Measurements from ENCODE around the gene CLNS1A.
A peak's percentile ranks its signal among the peaks of the same experiment; 100 is the strongest.
"Not testable (repeated sequence)": the region's sequence is repeated elsewhere in the genome, so short reads cannot be mapped to it uniquely, and the experiment has no call there.

CLNS1A gene

DNA sequence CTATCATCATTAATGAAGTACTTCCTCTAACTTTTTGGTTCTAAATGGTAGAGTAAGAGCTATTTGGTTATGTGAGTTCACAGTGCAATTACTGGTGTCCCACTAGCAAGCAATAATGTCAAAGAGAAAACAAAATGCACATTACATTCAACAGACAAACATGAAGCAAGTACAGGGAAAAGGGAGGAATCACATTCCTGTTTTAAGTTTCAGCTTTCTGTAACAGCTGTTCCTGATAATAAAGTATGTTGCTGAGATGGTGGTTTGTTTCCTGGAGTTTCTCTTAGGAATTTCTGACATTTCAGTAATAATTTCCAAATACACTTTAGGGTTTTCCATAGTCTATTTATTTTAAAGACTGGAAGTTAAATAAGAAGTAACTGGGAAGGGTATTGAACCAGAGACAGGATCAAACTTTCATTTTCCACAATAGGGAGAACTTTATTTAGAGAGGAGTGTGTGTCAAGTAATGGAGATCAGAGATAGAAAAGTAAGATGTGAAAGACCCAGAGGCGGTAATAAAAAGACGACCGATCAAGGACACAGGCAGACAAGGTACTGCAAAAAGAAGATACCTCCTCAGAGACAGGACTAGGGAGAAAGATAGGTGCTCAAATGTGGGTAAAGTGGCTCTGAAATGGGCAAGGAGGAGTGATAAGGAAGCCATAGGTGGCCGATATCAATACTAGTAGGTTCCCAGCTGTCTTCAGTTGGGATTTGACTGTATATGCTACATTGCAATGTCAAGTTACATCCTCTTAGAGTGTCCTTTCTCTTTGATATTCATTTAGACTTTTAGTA, 20.8 kb upstream of the CLNS1A start:
- H3K27me3 ChIP-seq (replicated peaks; ENCODE audit: control insufficient read depth, insufficient read depth, low read length, poor library complexity, severe bottlenecking), result no peaks in the 10 kb centered on the region
- no peaks in the 10 kb centered on the region for H3K36me3 ChIP-seq (ENCODE audit: control insufficient read depth, insufficient read depth, low read length)
- no peak overlapping the region for H3K27ac ChIP-seq (ENCODE audit: insufficient read depth, low read length, poor library complexity, severe bottlenecking)
- H3K4me1 ChIP-seq (ENCODE audit: control insufficient read depth, insufficient read depth, low read length, poor library complexity, severe bottlenecking), result no peaks in the 10 kb centered on the region
- H3K9me3 ChIP-seq (ENCODE audit: control insufficient read depth, low read length), result no peaks in the 10 kb centered on the region
- H3K4me3 ChIP-seq (ENCODE audit: insufficient read depth, low read depth, low read length, poor library complexity, severe bottlenecking), result no peak overlapping the region
- no peak for DNase-seq

DNA sequence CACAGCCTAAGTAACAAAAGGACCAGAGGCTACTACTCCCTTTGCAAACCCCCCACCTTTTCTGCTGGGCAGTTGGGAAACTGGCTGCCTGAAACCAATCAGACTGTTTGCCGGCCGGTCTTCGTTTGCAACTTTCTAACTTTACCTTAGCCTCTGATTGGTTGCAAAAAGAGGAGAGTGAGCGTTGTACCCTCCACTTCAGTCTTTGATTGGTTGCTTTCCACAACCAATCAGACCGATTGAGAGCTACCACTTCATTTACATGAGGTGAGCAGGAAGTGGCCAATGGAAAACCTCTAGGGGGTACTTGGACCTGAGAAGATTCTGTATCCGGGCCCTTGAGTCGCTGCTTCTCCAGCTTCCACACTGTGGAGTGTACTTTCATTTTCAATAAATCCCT, 18.8 kb upstream of the CLNS1A start:
- Histone ChIP-seq H3K36me3 (ENCODE audit: control insufficient read depth, insufficient read depth, low read length) (no peaks in the 10 kb centered on the region), H3K9me3 (ENCODE audit: control insufficient read depth, low read length) (no peaks in the 10 kb centered on the region)
- no peak for DNase-seq

DNA sequence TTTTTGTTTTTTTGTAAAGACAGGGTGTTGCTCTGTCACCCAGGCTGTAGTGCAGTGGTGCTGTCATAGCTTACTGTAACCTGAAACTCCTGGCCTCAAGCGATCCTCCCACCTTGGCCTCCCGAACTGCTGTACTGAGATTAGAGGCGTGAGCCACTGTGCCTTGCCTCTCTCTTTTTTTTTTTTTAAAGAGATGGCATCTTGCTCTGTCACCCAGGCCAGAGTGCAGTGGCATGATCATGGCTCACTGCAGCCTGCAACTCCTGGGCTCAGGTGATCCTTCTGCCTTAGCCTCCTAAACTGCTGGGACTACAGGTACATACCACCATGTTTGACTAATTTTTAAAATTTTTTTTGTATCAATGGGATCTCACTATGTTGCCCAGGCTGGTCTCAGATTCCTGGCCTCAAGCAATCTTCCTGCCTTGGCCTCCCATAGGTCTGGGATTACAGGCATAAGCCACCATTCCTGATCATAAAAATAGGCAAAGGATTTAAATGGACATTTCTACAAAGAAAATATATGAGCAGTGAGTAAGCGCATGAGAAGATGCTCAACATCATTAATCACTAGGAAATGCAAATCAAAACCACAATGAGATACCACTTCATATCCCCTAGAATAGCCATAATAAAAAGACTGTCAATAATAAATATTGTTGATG, 17.3 kb upstream of the CLNS1A start:
- Histone ChIP-seq H3K9me3 (ENCODE audit: control insufficient read depth, low read length) (no peaks in the 10 kb centered on the region), H3K27ac (ENCODE audit: insufficient read depth, low read length, poor library complexity, severe bottlenecking) (no peak overlapping the region), H3K27me3 (replicated peaks; ENCODE audit: control insufficient read depth, insufficient read depth, low read length, poor library complexity, severe bottlenecking) (no peaks in the 10 kb centered on the region), H3K36me3 (ENCODE audit: control insufficient read depth, insufficient read depth, low read length) (no peaks in the 10 kb centered on the region), H3K4me3 (ENCODE audit: insufficient read depth, low read depth, low read length, poor library complexity, severe bottlenecking) (no peak overlapping the region), H3K4me1 (ENCODE audit: control insufficient read depth, insufficient read depth, low read length, poor library complexity, severe bottlenecking) (no peaks in the 10 kb centered on the region)
- no peak for DNase-seq

More for the DNA sequence above, 18.8 kb upstream of the CLNS1A start:
- Histone ChIP-seq H3K4me3 (ENCODE audit: insufficient read depth, low read depth, low read length, poor library complexity, severe bottlenecking) (no peak overlapping the region), H3K27me3 (replicated peaks; ENCODE audit: control insufficient read depth, insufficient read depth, low read length, poor library complexity, severe bottlenecking) (no peaks in the 10 kb centered on the region), H3K4me1 (ENCODE audit: control insufficient read depth, insufficient read depth, low read length, poor library complexity, severe bottlenecking) (no peaks in the 10 kb centered on the region), H3K27ac (ENCODE audit: insufficient read depth, low read length, poor library complexity, severe bottlenecking) (no peak overlapping the region)

DNA sequence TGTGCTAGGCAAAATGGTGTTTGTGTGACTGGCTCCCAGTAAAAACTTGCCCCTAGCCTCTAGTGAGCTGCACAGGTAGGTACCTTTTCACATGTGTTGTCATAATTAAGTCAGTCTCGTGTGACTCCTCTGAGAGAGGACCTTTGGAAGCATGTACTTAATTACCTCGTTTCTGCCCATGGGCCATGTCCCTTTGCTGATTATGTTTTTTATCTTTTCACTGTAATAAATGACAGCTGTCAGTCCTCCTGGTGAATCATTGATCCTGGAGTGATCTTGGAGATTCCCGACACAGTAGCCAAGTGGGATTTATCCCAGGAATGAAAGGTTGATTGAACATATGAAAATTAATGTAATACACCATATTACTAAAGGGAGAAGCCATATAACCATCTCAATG, 12.5 kb upstream of the CLNS1A start:
- H3K27me3 ChIP-seq (replicated peaks; ENCODE audit: control insufficient read depth, insufficient read depth, low read length, poor library complexity, severe bottlenecking), result no peaks in the 10 kb centered on the region
- H3K4me1 ChIP-seq (ENCODE audit: control insufficient read depth, insufficient read depth, low read length, poor library complexity, severe bottlenecking), result no peaks in the 10 kb centered on the region
- no peak for DNase-seq
- H3K36me3 ChIP-seq (ENCODE audit: control insufficient read depth, insufficient read depth, low read length), result no peaks in the 10 kb centered on the region
- H3K9me3 ChIP-seq (ENCODE audit: control insufficient read depth, low read length), result no peaks in the 10 kb centered on the region
- no peak overlapping the region for H3K27ac ChIP-seq (ENCODE audit: insufficient read depth, low read length, poor library complexity, severe bottlenecking)
- no peak overlapping the region for H3K4me3 ChIP-seq (ENCODE audit: insufficient read depth, low read depth, low read length, poor library complexity, severe bottlenecking)

DNA sequence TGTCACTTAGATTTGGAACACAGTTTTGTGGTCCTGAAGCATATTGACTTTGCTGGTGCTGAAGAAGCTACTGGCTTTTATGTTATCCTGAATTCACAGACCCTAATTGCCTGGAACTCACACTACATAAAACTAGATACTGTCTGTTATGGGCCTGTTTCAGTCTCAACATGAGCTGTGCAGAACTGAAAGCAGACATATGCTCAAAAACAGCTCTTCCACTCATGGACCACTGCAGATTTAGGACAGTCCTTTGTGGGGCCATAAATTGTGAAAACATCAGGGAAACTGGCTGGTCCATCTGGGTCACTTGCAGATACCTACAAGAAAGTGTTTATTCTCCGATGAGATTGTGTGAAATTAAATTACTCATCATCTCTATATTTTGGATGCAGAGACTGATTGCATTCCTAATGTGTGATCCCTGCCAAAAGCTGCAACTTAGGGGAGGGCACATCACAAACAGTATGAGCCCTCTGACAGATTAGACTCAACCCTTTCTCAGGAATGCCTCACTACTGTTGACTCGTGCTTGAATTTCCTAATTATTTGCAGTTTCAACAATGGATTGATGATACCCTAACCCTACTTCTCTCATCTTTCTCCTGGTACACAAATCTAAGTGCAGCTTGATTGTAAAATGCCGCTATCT, 10.2 kb upstream of the CLNS1A start:
- H3K4me1 ChIP-seq (ENCODE audit: control insufficient read depth, insufficient read depth, low read length, poor library complexity, severe bottlenecking), result no peaks in the 10 kb centered on the region
- no peak overlapping the region for H3K27ac ChIP-seq (ENCODE audit: insufficient read depth, low read length, poor library complexity, severe bottlenecking)
- DNase-seq, result no peak
- H3K9me3 ChIP-seq (ENCODE audit: control insufficient read depth, low read length), result no peaks in the 10 kb centered on the region
- no peaks in the 10 kb centered on the region for H3K36me3 ChIP-seq (ENCODE audit: control insufficient read depth, insufficient read depth, low read length)
- H3K27me3 ChIP-seq (replicated peaks; ENCODE audit: control insufficient read depth, insufficient read depth, low read length, poor library complexity, severe bottlenecking), result no peaks in the 10 kb centered on the region
- H3K4me3 ChIP-seq (ENCODE audit: insufficient read depth, low read depth, low read length, poor library complexity, severe bottlenecking), result no peak overlapping the region

DNA sequence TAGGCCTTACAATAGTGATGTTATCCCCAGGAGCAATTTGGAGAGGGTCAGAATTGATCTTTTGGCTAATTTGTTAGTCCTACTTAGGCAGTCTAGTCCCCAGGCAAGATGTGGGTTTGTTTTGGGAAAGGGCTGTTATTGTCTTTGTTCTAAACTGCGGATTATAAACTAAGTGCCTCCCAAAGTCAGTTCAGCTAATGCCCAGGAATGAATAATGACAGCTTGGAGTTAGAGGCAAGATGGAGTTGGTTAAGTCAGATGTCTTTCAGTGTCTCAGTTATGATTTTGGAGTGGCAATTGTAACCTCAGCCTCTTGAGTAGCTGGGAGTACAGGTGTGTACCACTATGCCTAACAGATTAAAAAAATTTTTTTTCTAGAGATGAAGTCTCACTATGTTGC, 7.3 kb upstream of the CLNS1A start:
- Histone ChIP-seq H3K27me3 (replicated peaks; ENCODE audit: control insufficient read depth, insufficient read depth, low read length, poor library complexity, severe bottlenecking) (no peaks in the 10 kb centered on the region), H3K27ac (ENCODE audit: insufficient read depth, low read length, poor library complexity, severe bottlenecking) (no peak overlapping the region), H3K9me3 (ENCODE audit: control insufficient read depth, low read length) (no peaks in the 10 kb centered on the region), H3K36me3 (ENCODE audit: control insufficient read depth, insufficient read depth, low read length) (no peaks in the 10 kb centered on the region), H3K4me1 (ENCODE audit: control insufficient read depth, insufficient read depth, low read length, poor library complexity, severe bottlenecking) (no peaks in the 10 kb centered on the region), H3K4me3 (ENCODE audit: insufficient read depth, low read depth, low read length, poor library complexity, severe bottlenecking) (no peak overlapping the region)
- DNase-seq, result no peak

DNA sequence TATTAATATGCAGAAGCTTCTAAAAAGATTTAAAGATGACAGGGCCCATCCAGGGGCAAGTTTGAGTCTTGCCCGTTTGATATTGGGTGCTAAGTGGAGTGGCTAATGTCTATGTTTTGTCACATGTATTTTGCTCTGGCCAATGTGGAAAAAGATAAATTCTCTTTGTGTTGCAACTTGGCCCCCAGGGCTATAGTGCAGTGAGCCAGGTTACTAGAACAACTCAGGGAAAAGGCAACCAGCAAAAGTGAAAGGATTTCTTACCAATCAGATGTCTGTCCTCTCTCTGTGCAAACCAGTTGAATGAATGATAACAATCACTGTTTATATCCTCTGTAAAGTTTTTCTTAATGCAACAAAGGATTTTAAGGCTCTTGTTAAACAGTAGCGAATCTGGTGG, 4.6 kb upstream of the CLNS1A start:
- no peak for DNase-seq

DNA sequence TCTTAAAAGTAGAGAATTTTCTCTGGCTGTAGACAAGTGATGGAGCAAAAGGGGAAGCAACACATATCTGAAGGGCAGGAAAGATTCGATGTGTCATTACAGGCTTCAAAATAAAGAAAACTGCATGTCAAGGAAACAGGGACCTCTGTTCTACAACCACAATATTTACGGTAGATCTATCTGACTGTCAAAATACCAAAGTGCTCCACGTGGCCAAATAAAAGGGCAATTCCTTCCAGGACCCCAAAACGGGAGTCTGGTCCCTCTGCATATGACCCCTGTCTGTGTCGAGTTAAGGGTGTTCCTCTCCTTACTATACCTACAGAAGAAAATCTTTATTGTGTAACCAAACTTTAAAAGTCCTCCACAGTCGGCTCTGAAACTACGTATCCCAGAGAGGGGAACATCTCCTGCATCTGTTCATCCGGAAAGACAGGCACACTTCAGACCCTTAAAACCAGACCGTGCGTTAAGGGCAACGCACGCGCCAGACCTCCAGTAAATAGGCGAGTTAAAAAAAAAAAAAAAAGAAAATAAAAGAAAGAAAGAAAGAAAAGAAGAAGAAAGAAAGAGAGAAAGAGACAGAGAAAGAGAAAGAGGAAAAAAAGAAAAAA, 756 bp downstream of the CLNS1A start:
- Histone ChIP-seq H3K27me3 (replicated peaks; ENCODE audit: control insufficient read depth, insufficient read depth, low read length, poor library complexity, severe bottlenecking) (no peaks in the 10 kb centered on the region), H3K36me3 (ENCODE audit: control insufficient read depth, insufficient read depth, low read length) (peaks cover 3% of the 10 kb centered on the region), H3K4me3 (ENCODE audit: insufficient read depth, low read depth, low read length, poor library complexity, severe bottlenecking) (peak overlapping the region; percentile 98), H3K27ac (ENCODE audit: insufficient read depth, low read length, poor library complexity, severe bottlenecking) (peak overlapping the region; percentile 58), H3K4me1 (ENCODE audit: control insufficient read depth, insufficient read depth, low read length, poor library complexity, severe bottlenecking) (peaks cover 15% of the 10 kb centered on the region), H3K9me3 (ENCODE audit: control insufficient read depth, low read length) (no peaks in the 10 kb centered on the region)
- DNase-seq, result no peak

More for the DNA sequence above, 4.6 kb upstream of the CLNS1A start:
- H3K9me3 ChIP-seq (ENCODE audit: control insufficient read depth, low read length), result no peaks in the 10 kb centered on the region
- H3K4me1 ChIP-seq (ENCODE audit: control insufficient read depth, insufficient read depth, low read length, poor library complexity, severe bottlenecking), result no peaks in the 10 kb centered on the region
- H3K36me3 ChIP-seq (ENCODE audit: control insufficient read depth, insufficient read depth, low read length), result peaks cover 3% of the 10 kb centered on the region
- no peak overlapping the region for H3K27ac ChIP-seq (ENCODE audit: insufficient read depth, low read length, poor library complexity, severe bottlenecking)
- H3K4me3 ChIP-seq (ENCODE audit: insufficient read depth, low read depth, low read length, poor library complexity, severe bottlenecking), result no peak overlapping the region
- no peaks in the 10 kb centered on the region for H3K27me3 ChIP-seq (replicated peaks; ENCODE audit: control insufficient read depth, insufficient read depth, low read length, poor library complexity, severe bottlenecking)

DNA sequence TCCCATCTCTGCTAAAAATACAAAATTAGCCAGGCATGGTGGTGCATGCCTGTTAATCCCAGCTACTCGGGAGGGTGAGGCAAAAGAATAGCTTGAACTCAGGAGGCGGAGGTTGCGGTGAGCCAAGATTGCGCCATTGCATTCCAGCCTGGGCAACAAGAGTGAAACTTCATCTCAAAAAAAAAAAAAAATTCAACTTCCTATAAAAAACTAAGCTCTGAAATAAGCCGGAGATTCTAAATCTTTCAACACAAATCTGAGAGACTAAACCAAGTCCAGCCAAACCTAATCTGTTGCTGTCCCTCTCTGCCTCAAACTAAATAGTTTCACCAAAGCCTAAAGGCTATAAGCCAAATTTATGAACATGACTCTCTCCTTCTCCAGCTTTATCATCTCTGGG, 3.7 kb downstream of the CLNS1A start:
- peaks cover 15% of the 10 kb centered on the region for H3K4me1 ChIP-seq (ENCODE audit: control insufficient read depth, insufficient read depth, low read length, poor library complexity, severe bottlenecking)
- not testable (repeated sequence) for H3K36me3 ChIP-seq (ENCODE audit: control insufficient read depth, insufficient read depth, low read length); H3K4me3 ChIP-seq (ENCODE audit: insufficient read depth, low read depth, low read length, poor library complexity, severe bottlenecking); DNase-seq; H3K27me3 ChIP-seq (replicated peaks; ENCODE audit: control insufficient read depth, insufficient read depth, low read length, poor library complexity, severe bottlenecking); H3K27ac ChIP-seq (ENCODE audit: insufficient read depth, low read length, poor library complexity, severe bottlenecking); H3K9me3 ChIP-seq (ENCODE audit: control insufficient read depth, low read length)

Measured in effector memory CD4-positive, alpha-beta T cell (primary cell).